Measurements from ENCODE around the gene NUP98. TPM values are rescaled to one million over a fixed set of nuclear protein-coding genes. Genes with fewer than 3 reads are reported as not detected.

NUP98 gene
- total and polyA plus RNA-seq, 2 of the 13 experiments (the other 11 are each of a cell fraction or from before 2014, with no cell fraction given): 76.6 to 85.3 TPM

- TF ChIP-seq ZNF616 (CRISPR knock-in tag; IDR thresholded peaks at IDR 0.05; ENCODE audit: low read depth): no peak
- TF ChIP-seq ATF7 (IDR thresholded peaks at IDR 0.05): no peak
- no peak for TF ChIP-seq ATF7 (CRISPR knock-in tag; IDR thresholded peaks at IDR 0.05)
- no peak for TF ChIP-seq ZNF3 (CRISPR knock-in tag; IDR thresholded peaks at IDR 0.05)
- no peak for TF ChIP-seq ATF7-NPFF (CRISPR knock-in tag; IDR thresholded peaks at IDR 0.05; ENCODE audit: low read depth)
- TF ChIP-seq YY1 (IDR thresholded peaks at IDR 0.05; ENCODE audit: insufficient read depth, insufficient replicate concordance, low read depth, low read length): no peak
Measured at GRCh38 chr11:3700410-3700809, 96.9 kb downstream of the NUP98 start (continued).

GRCh38 chr11:3686751-3687150 is 110.6 kb downstream of the NUP98 start:
- no peak for ATAC-seq
- H3K9me3 ChIP-seq (ENCODE audit: low read length): no peaks in the 10 kb centered on the region
- no peak for FAIRE-seq
- H3K79me2 ChIP-seq (ENCODE audit: insufficient read depth, low read length): no peaks in the 10 kb centered on the region
- no peak overlapping the region for H3K4me3 ChIP-seq (replicated peaks in 1 of 3; ENCODE audit: insufficient read depth in 1 of 3, low read depth in 2 of 3, low read length in 3 of 3)
- H2AFZ ChIP-seq (ENCODE audit: low read length): no peak overlapping the region
- no TSS peak for BruUV-seq (replicated peaks)
- intact Hi-C loops (cut with micrococcal nuclease; ENCODE audit: unreplicated experiment): no loop called here
- no peak for DNase-seq (ENCODE audit: low spot score)
- H3K4me1 ChIP-seq (ENCODE audit: insufficient read depth, low read length): no peaks in the 10 kb centered on the region
- H3K36me3 ChIP-seq (replicated peaks in 1 of 2; ENCODE audit: control insufficient read depth in 1 of 2, insufficient read depth in 2 of 2, low read length in 2 of 2): peaks cover 22 to 65% of the 10 kb centered on the region in 2 experiments
- ChIA-PET POLR2A (no interaction called here), CTCF (ENCODE audit: low intra/inter-chr PET ratio, low total read pairs) (no interaction called here)
- no peak overlapping the region for H3K27ac ChIP-seq (ENCODE audit: extremely low read length, insufficient read depth, low read length)
- TF ChIP-seq ZBTB10 (CRISPR knock-in tag; IDR thresholded peaks at IDR 0.05; ENCODE audit: borderline replicate concordance) (no peak), TRAFD1 (CRISPR knock-in tag; IDR thresholded peaks at IDR 0.05; ENCODE audit: borderline replicate concordance) (no peak), CTCF (CRISPR knock-in tag; IDR thresholded peaks at IDR 0.05) (no peak), ZKSCAN1 (IDR thresholded peaks at IDR 0.05; ENCODE audit: low read length) (no peak), BCLAF1 (IDR thresholded peaks at IDR 0.05) (no peak)
- H4K20me1 ChIP-seq (ENCODE audit: insufficient read depth, low read length): no peaks in the 10 kb centered on the region
- H3K27me3 ChIP-seq (ENCODE audit: control insufficient read depth in 1 of 2, insufficient read depth in 2 of 2, low read length in 2 of 2): no peaks in the 10 kb centered on the region
- WGBS (ENCODE audit: low lambda C conversion rate): 98% methylated on average over 3 of the region's 4 CpGs
- H3K9ac ChIP-seq (ENCODE audit: insufficient read depth, low read depth, low read length): no peak overlapping the region
- no peak overlapping the region for H3K4me2 ChIP-seq (ENCODE audit: low read depth, low read length)
- in situ Hi-C loops (cut with HindIII; ENCODE audit: extremely low pct_ligation_motif_present, low pct_unique_long_range_greater_than_20kb): no loop called here
